NCI-H2171 treated with DMSO at 0.1 percent for 48 hours (cell line): Measurements from ENCODE around the gene SH2D3C.

ENCODE experiments used
- DNase-seq: peaks from one replicate; lab custom pipeline; 2025; lab: John Stamatoyannopoulos, UW

SH2D3C gene

GRCh38 chr9:127715470-127716337, 62.8 kb downstream of the SH2D3C start, which contains the start of the genes PTRH1 and TTC16:
TSS of gene PTRH1 (minus strand) at chr9:127715663. CDS start at chr9:127715639, 24 bp downstream.
TSS of gene TTC16 (plus strand) at chr9:127716079. CDS start at chr9:127716146, 67 bp downstream.
- peak; percentile 97 for DNase-seq

- no peak for DNase-seq
Observed at GRCh38 chr9:127714951-127715469, 63.5 kb downstream of the SH2D3C start.

GRCh38 chr9:127714020-127714750, 64.3 kb downstream of the SH2D3C start:
- no peak for DNase-seq

GRCh38 chr9:127712867-127713266, 65.6 kb downstream of the SH2D3C start:
- DNase-seq = no peak

- DNase-seq = no peak
Observed at GRCh38 chr9:127712371-127712770, 66.1 kb downstream of the SH2D3C start.

GRCh38 chr9:127711831-127712274, 66.6 kb downstream of the SH2D3C start:
- DNase-seq = peak; percentile 74

GRCh38 chr9:127711226-127711701, 67.2 kb downstream of the SH2D3C start:
- peak; percentile 56 for DNase-seq

GRCh38 chr9:127710204-127710783, 68.2 kb downstream of the SH2D3C start:
- DNase-seq = no peak

- DNase-seq = no peak
Observed at GRCh38 chr9:127708952-127709587, 69.4 kb downstream of the SH2D3C start.

- DNase-seq = no peak
Observed at GRCh38 chr9:127707766-127708165, 70.7 kb downstream of the SH2D3C start.

- DNase-seq = no peak
Observed at GRCh38 chr9:127706836-127707241, 71.6 kb downstream of the SH2D3C start, which contains the start of gene CFAP157. TSS of gene CFAP157 (plus strand) at chr9:127706988. CDS start at chr9:127707032, 44 bp downstream.

GRCh38 chr9:127705577-127706379, 72.7 kb downstream of the SH2D3C start:
- DNase-seq = no peak

GRCh38 chr9:127703289-127703946, 75.0 kb downstream of the SH2D3C start:
- DNase-seq = no peak

- DNase-seq = no peak
Observed at GRCh38 chr9:127700594-127701255, 77.7 kb downstream of the SH2D3C start.

GRCh38 chr9:127700140-127700539, 78.3 kb downstream of the SH2D3C start:
- DNase-seq = no peak

GRCh38 chr9:127698985-127699670, 79.3 kb downstream of the SH2D3C start:
- DNase-seq = peak; percentile 87

- DNase-seq = no peak
Observed at GRCh38 chr9:127698386-127698785, 80.1 kb downstream of the SH2D3C start.

GRCh38 chr9:127697575-127697974, 80.9 kb downstream of the SH2D3C start:
- no peak for DNase-seq
